Fibroblast of lung (primary cell): ENCODE measurements around the gene SFXN1. TPM values are rescaled to one million over a fixed set of nuclear protein-coding genes. Genes with fewer than 3 reads are reported as not detected.

ENCODE experiments used
- DNase-seq, 2 donors: peaks; one replicate each; pipeline versions ENCODE4 v3.0.0 to v3.0.0-alpha.2; 2010; ENCODE audit warnings: low read depth in 2 of 2
- H2AFZ ChIP-seq: 2 replicates; pipeline ENCODE4 v1.5.1; 2012; ENCODE audit warnings: low read length, control low read depth, inconsistent platforms
- H3K27ac ChIP-seq: 2 replicates; pipeline ENCODE4 v1.5.1; 2011; ENCODE audit warnings: low read length, control low read depth; ENCODE audit not compliant: insufficient read depth
- H3K27me3 ChIP-seq: 2 replicates; pipeline ENCODE4 v1.5.1; 2011; ENCODE audit warnings: mild to moderate bottlenecking, low read length; ENCODE audit not compliant: control insufficient read depth, insufficient read depth
- H3K36me3 ChIP-seq: 2 replicates; pipeline ENCODE4 v1.5.1; 2011; ENCODE audit warnings: low read length; ENCODE audit not compliant: control insufficient read depth, insufficient read depth
- H3K4me1 ChIP-seq: 2 replicates; pipeline ENCODE4 v1.5.1; 2011; ENCODE audit warnings: low read length; ENCODE audit not compliant: control insufficient read depth, insufficient read depth; ENCODE audit errors: extremely low read depth
- H3K4me2 ChIP-seq: 2 replicates; pipeline ENCODE4 v1.5.1; 2011; ENCODE audit warnings: low read length, control low read depth; ENCODE audit not compliant: insufficient read depth; ENCODE audit errors: extremely low read depth
- H3K4me3 ChIP-seq, 4 experiments: fragments of 200-600 bp in 1 of 4; sonication (generic) in 1 of 4; replicated peaks in 1 of 4; 2 replicates each; pipeline ENCODE4 v1.5.1; 2011 to 2016; ENCODE audit warnings: low read length in 4 of 4, low read depth in 3 of 4, mild to moderate bottlenecking in 3 of 4, control low read depth in 2 of 4, inconsistent platforms in 1 of 4, mixed read lengths in 1 of 4; ENCODE audit not compliant: insufficient read depth in 1 of 4; ENCODE audit errors: control extremely low read depth in 1 of 4
- H3K79me2 ChIP-seq: 2 replicates; pipeline ENCODE4 v1.5.1; 2012; ENCODE audit warnings: mild to moderate bottlenecking, low read length, inconsistent platforms; ENCODE audit not compliant: control insufficient read depth, insufficient read depth
- H3K9ac ChIP-seq: 2 replicates; pipeline ENCODE4 v1.5.1; 2011; ENCODE audit warnings: mild to moderate bottlenecking, low read length, control low read depth; ENCODE audit not compliant: insufficient read depth
- H3K9me3 ChIP-seq: 2 replicates; pipeline ENCODE4 v1.5.1; 2012; ENCODE audit warnings: low read depth, low read length; ENCODE audit not compliant: control insufficient read depth, insufficient read depth
- H4K20me1 ChIP-seq: 2 replicates; pipeline ENCODE4 v1.5.1; 2011; ENCODE audit warnings: low read length; ENCODE audit not compliant: control insufficient read depth, insufficient read depth; ENCODE audit errors: extremely low read depth
- EZH2 ChIP-seq: IDR thresholded peaks from 2 replicates; pipeline ENCODE4 v1.5.1; 2012; ENCODE audit warnings: low read length, control low read depth, mild to moderate bottlenecking; ENCODE audit errors: missing control alignments
- polyA plus RNA-seq, 2 donors: library from polyadenylated mRNA; depleted of rRNA in 1 of 2; stranded (reverse) in 1 of 2; unstranded in 1 of 2; fragments of >200 nt; gene quantifications; 2 replicates each; pipeline ENCODE4 v1.2.1, GENCODE V29; 2011 to 2012; ENCODE audit warnings: missing spikeins in 1 of 2
- total RNA-seq: library from RNA; depleted of rRNA; stranded (reverse); fragments of >200 nt; gene quantifications from 2 replicates; pipeline ENCODE4 v1.2.1, GENCODE V29; 2014
- TF ChIP-seq, protein P1 (sequence below), 2 donors: IDR thresholded peaks in 1 of 2; conservative IDR thresholded peaks in 1 of 2; 1 replicate in 1 of 2; 2 replicates in 1 of 2; pipeline ENCODE4 v1.5.1; 2011 to 2012; ENCODE audit warnings: low read length in 2 of 2, control low read depth in 1 of 2, inconsistent platforms in 1 of 2, low read depth in 1 of 2, mild to moderate bottlenecking in 1 of 2

The SFXN1 gene
- total and polyA plus RNA-seq, 2 donors (not counting 1 experiment from before 2014, with no cell fraction given), result 58.3 to 125 TPM

DNA sequence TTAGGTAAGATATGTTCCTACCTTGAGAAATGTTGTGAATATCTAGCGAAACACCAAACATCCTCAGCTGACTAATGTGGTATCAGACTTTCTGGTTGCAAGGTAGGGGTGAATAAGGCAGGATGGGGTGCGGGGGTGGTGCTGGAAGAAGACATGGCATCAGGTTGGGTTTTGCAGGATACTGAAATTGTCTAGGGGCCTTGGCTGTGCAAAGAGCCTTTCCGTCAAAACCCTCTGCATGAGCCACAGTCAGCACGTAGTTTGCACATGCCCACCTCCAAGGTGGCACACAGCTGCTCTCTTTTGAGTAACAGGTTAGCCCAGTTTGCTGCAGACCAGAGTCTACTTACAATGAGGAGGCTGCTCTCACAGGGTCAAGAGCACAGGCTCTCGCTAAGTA is 42.0 kb downstream of the SFXN1 start:
- Histone ChIP-seq H3K27ac (no peak overlapping the region), H3K79me2 (no peaks in the 10 kb centered on the region), H3K9ac (no peak overlapping the region), H3K36me3 (peaks cover 23% of the 10 kb centered on the region), H3K9me3 (no peaks in the 10 kb centered on the region), H3K4me3 (no peak overlapping the region), H4K20me1 (no peaks in the 10 kb centered on the region), H3K4me2 (no peak overlapping the region), H3K27me3 (no peaks in the 10 kb centered on the region), H3K4me1 (peaks cover 2% of the 10 kb centered on the region), H2AFZ (no peak overlapping the region)
- TF ChIP-seq, protein P1, sequence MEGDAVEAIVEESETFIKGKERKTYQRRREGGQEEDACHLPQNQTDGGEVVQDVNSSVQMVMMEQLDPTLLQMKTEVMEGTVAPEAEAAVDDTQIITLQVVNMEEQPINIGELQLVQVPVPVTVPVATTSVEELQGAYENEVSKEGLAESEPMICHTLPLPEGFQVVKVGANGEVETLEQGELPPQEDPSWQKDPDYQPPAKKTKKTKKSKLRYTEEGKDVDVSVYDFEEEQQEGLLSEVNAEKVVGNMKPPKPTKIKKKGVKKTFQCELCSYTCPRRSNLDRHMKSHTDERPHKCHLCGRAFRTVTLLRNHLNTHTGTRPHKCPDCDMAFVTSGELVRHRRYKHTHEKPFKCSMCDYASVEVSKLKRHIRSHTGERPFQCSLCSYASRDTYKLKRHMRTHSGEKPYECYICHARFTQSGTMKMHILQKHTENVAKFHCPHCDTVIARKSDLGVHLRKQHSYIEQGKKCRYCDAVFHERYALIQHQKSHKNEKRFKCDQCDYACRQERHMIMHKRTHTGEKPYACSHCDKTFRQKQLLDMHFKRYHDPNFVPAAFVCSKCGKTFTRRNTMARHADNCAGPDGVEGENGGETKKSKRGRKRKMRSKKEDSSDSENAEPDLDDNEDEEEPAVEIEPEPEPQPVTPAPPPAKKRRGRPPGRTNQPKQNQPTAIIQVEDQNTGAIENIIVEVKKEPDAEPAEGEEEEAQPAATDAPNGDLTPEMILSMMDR (conservative IDR thresholded peaks at IDR 0.05 in 1 of 2, IDR thresholded peaks at IDR 0.05 in 1 of 2; ENCODE audit: low read depth in 1 of 2, low read length in 2 of 2), result no peak
- no peak for TF ChIP-seq EZH2
- no peak for DNase-seq

DNA sequence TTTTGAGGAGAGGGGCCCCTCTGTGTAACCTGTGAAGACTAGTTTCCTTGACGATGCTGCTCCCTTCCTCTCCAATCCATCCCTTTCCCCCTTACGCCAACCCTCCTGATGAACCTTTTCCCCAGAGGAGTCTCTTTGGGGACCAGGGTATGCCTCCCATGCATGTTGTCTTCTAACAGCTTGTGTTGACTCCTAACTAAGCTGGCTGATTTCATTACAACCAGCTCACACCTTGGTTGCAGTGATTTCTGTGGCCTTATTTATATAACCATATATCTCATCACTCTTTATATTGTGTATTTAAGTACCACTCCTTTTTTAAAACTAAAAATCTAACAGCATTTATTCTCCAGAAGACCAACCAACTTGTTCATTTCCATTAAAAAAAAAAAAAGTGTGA is 42.5 kb downstream of the SFXN1 start:
- Histone ChIP-seq H3K4me1 (peaks cover 2% of the 10 kb centered on the region), H2AFZ (no peak overlapping the region)
- DNase-seq, result no peak

DNA sequence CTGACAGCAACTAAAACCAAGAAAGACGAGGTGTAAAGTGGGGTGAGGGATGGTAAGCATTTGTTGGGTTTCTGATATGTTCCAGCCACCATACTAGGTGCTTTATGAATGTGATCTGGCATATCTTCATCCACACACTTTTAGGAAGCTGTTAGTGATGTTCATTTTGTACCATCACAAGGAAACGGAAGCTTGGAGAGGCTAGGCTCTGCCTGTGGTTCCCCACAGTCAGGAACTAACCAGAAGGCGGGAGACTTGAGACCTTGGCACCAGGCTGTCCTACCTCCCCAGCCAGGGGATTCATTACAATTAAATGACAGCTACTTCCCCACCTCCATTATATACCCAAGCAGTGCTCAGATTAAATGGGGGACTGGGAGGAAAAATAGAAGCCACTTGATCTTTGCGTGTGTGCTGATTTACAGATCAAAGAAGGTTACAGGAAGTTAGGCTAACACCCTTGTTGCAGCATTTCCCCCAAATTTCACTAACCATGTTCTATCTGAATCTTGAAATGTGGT is 43.0 kb downstream of the SFXN1 start:
- Histone ChIP-seq H4K20me1 (no peaks in the 10 kb centered on the region), H3K27ac (no peak overlapping the region), H2AFZ (no peak overlapping the region), H3K9ac (no peak overlapping the region), H3K4me1 (peaks cover 2% of the 10 kb centered on the region), H3K4me3 (no peak overlapping the region), H3K27me3 (no peaks in the 10 kb centered on the region), H3K36me3 (peaks cover 20% of the 10 kb centered on the region), H3K4me2 (no peak overlapping the region), H3K79me2 (no peaks in the 10 kb centered on the region), H3K9me3 (no peaks in the 10 kb centered on the region)
- DNase-seq, result no peak
- TF ChIP-seq, protein P1 (conservative IDR thresholded peaks at IDR 0.05 in 1 of 2, IDR thresholded peaks at IDR 0.05 in 1 of 2; ENCODE audit: low read depth in 1 of 2, low read length in 2 of 2), result no peak
- no peak for TF ChIP-seq EZH2

More for the DNA sequence above, 42.5 kb downstream of the SFXN1 start:
- H3K9ac ChIP-seq, result no peak overlapping the region
- H3K27me3 ChIP-seq, result no peaks in the 10 kb centered on the region
- no peaks in the 10 kb centered on the region for H3K9me3 ChIP-seq
- no peaks in the 10 kb centered on the region for H3K79me2 ChIP-seq
- H4K20me1 ChIP-seq, result no peaks in the 10 kb centered on the region
- no peak overlapping the region for H3K27ac ChIP-seq
- no peak overlapping the region for H3K4me3 ChIP-seq
- H3K4me2 ChIP-seq, result no peak overlapping the region
- no peak for TF ChIP-seq EZH2
- TF ChIP-seq, protein P1 (conservative IDR thresholded peaks at IDR 0.05 in 1 of 2, IDR thresholded peaks at IDR 0.05 in 1 of 2; ENCODE audit: low read depth in 1 of 2, low read length in 2 of 2), result no peak
- H3K36me3 ChIP-seq, result peaks cover 20% of the 10 kb centered on the region
